NCI-H2107 (cell line): ENCODE measurements around the gene CCDC40.

ENCODE experiments used
- DNase-seq: peaks from one replicate; lab custom pipeline; 2025; lab: John Stamatoyannopoulos, UW

Gene CCDC40

DNA sequence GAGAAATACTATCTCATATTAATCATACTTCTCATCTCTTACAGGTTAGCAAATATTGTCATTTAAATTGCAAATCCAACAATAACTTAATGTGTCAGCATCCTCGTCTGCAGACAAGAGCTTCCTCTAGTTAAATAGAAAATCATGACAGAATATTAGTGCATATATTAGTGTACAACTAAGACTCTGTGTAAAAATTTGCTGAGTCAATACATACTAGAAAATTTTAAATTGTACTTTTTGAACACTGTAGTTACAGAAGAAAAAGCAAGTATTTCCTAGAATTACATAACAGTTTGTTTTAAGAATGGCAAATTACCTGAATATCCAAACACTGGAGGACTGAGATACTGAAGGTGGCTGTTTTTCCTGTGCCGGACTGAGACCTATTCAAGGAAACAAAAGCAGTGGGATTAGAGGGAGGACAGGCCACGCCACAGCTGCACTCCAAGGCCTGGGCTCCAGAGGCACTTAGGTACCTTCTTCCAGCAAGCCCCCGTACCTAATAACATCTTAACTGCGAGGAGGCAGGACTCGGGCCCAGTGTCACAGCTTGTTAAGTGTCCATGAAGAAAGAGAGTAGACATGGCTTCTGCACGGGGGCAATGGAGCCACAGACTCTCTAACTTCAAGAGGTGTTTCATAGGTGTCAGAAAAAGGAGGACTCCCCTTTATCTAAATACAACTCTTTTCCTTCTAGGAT lies 105.2 kb downstream of the CCDC40 start:
- no peak for DNase-seq

DNA sequence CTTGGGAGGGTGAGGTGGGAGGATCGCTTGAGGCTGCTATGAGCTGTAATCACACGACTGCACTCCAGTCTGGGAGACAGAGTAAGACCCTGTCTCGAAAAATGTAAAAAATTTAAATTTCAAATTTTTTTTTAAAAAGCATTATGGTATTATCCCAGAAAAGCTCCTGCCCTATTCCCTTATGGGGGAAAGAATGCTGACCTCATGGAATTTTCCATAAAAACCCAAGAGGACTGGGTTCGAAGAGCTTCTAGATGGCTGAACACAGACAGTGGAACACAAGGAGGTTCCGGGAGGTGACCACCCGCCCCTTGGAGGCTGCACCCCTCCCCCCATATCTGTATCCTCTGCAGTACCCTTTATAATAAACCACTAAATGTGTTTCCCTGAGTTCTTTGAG lies 106.5 kb downstream of the CCDC40 start:
- no peak for DNase-seq

DNA sequence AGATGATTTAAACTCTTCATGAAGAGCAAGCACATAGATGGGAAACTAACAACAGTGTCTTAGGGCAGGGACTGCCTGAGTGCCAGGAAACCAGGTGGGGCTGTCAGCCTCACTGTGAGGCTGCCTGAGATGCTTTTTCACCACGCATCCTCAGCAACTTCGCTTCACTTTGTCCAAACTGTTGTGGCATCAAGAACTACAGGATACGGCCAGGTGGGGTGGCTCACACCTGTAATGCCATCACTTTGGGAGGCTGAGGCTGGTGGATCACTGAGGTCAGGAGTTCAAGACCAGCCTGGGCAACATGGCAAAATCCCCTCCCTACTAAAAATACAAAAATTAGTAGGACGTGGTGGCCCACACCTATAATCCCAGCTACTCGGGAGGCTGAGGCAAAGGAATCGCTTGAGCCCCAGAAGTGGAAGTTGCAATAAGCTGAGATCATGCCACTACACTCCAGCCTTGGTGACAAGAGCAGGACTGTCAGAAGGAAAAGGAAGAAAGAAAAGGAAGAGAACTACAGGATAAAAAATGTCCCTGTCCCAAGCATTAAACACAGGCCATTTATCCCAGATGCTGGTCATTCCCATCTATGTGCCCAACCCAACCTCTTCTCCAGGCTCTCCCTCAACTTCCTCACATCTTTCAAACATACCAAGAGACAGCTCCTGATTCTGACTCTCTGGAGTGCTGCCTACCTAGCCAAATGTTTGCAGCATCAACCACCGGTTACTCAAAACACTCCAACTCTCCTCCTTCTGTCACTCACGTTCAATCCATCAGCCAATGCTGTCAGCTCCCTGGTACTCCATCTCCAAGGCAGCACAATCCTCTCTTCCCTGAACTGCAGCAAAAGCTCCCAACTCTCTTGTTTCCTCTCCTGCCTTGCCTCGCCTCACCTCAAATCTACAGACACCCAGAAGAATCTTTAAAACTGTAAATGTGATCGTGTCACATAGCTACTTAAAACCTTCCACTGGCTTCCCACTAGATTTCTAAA lies 108.9 kb downstream of the CCDC40 start:
- no peak for DNase-seq

DNA sequence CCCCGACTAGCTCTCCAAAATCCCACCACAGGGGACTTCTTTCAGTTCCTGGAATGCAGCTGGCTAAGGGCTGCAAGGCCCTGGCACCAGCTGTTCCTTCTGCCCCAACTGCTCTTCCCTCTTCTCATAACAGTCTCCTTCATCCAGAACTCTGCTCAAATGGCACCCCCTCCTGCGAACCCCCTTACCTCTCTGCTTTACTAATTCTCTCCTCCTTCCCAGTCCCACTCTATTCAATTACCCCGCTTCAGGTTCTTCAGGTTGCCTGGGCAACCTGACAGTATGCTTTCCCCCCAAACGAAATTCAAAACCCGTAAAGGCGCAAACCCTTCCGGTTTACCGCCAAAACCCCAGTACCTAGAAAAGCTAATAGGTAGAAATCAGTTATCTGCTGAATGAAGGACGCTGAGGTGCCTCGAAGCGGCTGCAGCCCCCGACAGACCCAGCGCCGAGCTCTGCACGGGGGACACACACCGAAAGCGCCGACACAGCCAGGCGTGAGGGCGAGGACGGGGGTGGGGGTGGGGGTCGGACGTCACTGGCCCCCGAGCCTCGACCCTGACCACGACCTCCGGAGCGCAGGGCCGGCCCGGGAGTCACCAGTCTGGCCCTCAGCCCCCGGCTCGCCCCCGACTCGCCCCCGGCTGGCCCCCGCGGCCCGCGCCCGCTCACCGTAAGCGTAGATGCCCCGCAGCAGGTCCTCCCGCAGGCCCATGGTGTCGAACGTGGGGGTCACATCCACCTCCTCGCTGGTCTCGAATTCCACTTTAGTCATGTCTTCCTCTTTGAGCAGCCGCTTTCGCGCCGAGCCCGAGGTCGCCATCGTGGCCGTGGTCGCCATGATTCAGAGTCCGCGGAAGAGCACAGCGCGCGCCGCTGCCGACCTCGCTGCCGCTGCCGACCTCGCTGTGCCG lies 109.9 kb downstream of the CCDC40 start:
- DNase-seq, result no peak

DNA sequence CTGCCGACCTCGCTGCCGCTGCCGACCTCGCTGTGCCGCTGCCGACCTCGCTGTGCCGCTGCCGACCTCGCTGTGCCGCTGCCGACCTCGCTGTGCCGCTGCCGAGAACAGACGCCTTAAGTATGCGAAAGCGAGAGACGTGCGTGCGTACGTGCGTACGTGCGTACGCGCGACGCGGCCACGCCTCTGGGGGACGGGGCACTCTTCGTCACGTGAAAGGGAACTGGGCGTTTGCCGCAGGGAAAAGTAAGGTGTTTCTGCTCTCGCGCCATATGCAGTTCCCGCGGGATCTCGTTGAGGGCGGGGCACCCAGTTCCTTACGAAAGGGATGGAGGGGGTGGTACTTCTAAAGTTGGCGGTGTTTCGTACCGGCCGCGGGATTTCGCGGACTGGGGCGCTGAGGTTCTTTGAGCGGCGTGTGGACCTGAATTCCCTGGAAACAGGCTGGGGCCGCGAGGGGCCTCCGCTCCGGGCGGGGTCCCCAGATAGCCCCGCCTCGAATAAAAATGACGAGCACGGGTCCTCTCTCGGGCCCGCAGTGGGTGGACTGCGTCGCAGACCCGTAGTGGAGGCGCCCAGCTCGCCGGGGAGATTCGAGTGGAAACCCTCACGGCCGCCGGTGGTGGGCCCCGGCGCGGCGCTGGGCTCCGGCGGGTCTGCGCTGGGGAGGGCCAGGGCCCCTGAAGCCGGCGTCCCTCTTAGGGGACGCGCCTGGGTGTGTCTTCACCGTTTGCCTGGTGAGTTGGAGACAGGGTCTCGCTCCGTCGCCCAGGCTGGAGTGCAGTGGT lies 110.8 kb downstream of the CCDC40 start, which contains the start of gene EIF4A3:
Gene EIF4A3 (minus strand): TSS at position 94 of the 788 bp plus-strand sequence. CDS start 167 bp downstream, outside the sequence.
- DNase-seq, result peak; percentile 97
